GM18870 (cell line): Measurements from ENCODE around the gene PGLYRP1.
A peak's percentile ranks its signal among the peaks of the same experiment; 100 is the strongest.

ENCODE experiments used
- ATAC-seq: cut with Tn5 transposase; IDR thresholded peaks from one replicate; pipeline ENCODE4 v1.9.1; 2021; ENCODE audit warnings: moderate library complexity; ENCODE audit not compliant: unreplicated experiment

The PGLYRP1 gene

DNA sequence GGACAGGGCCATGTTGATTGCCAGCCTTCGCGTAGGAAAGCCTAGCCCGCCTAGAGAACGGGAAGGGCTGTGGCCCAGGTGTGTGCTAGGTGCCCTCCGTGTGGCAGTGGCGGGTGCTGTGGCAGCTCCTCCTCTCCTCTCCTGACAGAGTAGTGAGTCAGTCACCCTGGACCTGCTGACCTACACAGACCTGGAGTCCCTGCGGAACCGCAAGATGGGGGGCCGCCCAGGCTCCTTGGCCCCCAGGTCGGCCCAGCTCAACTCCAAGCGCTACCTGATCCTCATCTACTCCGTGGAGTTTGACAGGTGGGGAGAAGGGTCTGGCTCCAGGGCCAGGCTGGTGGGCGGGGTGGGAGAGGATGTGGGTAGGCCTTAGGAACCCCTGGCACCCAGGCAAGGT lies 16.4 kb downstream of the PGLYRP1 start:
- ATAC-seq: no peak

GRCh38 chr19:46002678-46003275 lies 20.1 kb downstream of the PGLYRP1 start:
- ATAC-seq: no peak

DNA sequence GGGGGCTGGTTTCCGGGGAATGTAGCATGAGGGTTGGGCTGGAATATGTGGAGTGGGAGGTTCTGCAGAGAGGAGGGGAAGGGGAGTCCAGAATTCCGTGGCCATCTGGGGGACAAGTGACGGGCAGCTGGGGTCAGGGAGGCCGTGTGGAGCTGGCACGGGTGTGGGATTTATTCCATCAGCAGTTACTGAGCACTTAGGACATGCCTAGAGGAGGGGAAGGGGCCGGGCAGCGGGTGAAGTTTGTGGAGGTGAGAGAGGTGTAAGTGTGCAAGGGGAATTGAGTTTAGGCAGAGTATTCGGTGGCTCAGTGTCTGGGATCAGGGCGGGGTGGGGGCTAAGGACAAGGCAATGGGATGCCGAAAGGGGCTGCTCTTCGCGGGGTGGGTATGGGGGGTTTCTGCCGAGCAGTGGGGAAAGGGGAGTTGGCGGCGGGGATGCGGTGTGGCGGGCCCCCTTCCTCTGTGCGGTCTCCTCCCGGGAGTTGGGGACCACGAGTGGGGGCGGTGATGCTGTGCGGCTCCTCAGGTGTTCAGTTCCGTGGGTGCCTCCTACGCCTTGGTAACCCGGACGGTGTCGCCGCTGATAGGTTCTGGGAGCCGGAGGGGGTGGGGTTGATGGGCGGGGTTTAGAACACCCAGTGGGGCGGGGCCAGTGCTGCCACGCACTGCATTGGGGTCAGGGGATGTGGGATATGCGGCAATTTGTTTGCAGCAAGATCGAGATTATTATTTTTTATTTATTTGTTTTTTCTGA lies 22.2 kb downstream of the PGLYRP1 start:
- ATAC-seq: no peak

DNA sequence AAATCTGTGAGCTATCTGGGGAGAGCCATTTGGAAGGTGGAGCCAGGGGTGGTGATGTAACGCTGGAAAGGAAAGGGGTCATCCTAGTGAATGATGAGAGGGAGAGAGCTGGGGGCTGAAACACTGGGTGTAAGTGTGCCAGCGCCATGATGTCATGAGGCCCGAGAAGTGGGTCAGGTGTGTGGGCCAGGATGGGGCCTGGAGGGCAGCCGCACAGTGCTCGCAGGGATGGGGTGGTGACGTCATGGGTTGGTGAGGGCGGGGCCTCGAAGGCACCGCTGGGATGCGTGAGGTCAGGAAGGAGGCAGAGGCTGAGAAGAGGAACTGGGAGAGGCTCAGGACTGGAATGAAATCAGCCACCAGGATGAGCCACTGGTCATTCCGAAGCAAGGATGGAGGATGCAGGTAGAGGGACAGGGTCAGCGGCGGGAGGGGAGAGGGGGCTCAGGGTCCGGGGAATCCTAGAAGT lies 23.2 kb downstream of the PGLYRP1 start:
- ATAC-seq: no peak

DNA sequence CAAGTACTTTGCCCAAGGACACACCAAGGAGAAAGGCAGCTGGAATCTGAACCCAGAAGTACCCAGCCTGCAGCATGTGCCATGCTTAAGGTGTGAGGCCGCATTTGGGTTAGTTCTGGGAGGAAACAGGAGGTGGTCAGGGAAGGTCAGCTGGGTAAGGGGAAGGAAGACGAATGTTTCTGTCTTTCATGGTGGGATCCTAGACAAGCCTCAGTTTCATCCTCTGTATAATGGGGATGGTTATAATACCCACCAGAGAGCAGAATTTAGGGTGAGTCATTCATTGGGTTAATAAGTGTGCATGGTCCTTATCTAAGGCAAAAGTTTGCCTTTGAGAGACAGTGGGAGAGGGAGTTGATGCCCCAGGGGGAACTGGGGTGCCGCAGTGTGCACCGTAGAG lies 24.0 kb downstream of the PGLYRP1 start:
- no peak for ATAC-seq

DNA sequence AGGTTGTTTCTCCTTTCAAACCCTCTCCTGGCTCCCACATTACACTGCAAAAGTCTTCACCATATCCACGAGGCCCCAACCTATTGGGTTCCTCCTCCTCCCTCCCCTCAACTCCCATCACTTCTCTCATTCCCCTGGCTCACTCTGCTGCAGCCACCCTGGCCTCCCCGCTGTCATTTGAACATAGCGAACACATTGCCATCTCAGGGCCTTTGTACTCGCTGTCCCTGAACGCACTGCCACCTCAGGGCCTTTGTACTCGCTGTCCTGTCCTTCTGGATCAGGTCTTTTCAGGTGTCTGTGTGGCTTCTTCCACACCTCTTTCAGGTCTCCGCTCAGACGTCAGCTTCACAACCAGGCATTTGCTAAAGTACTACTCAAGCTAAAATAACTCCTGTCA lies 25.9 kb downstream of the PGLYRP1 start:
- no peak for ATAC-seq

GRCh38 chr19:45995715-45996385 lies 27.0 kb downstream of the PGLYRP1 start:
- no peak for ATAC-seq

- peak; percentile 97 for ATAC-seq
These were observed 27.7 kb downstream of the PGLYRP1 start, which contains the start of gene CCDC61 for GRCh38 chr19:45994998-45995714. TSS of gene CCDC61 (plus strand) at chr19:45995467. CDS start at chr19:46003019, 7,552 bp downstream.

GRCh38 chr19:45994456-45994997 lies 28.3 kb downstream of the PGLYRP1 start:
- ATAC-seq: no peak

GRCh38 chr19:45990113-45990728 lies 32.6 kb downstream of the PGLYRP1 start:
- ATAC-seq: no peak

DNA sequence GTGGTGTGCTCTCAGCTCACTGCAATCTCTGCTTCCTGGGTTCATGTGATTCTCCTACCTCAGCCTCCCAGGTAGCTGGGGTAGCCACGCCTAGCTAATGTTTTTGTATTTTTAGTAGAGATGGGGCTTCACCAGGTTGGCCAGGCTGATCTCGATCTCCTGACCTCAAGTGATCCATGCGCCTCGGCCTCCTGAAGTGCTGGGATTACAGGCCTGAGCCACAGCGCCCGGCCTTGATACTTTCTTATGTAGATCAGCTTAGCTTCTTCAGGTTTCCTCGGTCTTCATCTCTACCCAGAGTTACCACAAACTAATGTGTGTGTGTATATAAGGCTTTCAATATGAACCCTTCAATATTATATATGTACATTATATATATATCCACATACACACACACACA lies 37.5 kb downstream of the PGLYRP1 start:
- no peak for ATAC-seq

DNA sequence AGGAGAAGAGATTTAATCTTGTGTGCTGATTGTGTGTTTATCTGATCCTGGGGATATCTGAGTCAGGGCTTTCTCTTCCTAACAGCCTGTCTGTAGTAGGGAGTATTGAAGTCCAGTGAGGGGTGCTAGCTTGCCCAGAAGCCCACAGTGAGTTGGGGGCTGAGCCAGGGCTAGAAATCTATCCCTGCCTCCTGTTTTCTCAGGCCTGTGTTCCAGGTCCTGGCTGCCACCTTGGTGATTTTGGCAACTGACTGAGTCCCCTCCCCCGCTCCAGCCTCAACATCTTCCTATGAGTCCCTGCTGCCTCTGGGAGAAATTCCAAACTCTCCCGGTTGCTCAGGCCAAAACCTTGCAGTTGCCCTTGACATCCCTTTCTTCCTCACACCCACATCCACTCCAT lies 41.5 kb downstream of the PGLYRP1 start:
- ATAC-seq: no peak

- ATAC-seq: no peak
These were observed 44.7 kb downstream of the PGLYRP1 start for GRCh38 chr19:45978156-45978555.

DNA sequence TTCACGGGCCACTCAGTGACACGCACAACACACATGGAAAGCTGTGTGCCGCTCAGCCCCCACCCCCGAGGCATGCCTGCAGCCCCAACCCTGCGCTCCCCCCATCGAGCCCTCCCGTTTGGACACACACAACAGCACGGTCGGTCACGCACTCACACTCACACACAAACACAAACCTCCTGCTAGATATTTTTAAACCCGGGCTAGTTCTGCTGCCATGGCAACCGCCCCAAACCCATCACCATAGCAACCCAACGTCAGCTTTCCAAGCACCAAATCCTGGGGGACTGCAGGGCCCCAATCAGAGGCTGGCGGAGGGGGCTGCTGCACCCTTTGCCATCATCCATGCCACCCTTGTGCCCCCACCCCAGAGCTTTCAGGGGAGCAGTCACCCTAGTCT lies 46.7 kb downstream of the PGLYRP1 start:
- no peak for ATAC-seq

DNA sequence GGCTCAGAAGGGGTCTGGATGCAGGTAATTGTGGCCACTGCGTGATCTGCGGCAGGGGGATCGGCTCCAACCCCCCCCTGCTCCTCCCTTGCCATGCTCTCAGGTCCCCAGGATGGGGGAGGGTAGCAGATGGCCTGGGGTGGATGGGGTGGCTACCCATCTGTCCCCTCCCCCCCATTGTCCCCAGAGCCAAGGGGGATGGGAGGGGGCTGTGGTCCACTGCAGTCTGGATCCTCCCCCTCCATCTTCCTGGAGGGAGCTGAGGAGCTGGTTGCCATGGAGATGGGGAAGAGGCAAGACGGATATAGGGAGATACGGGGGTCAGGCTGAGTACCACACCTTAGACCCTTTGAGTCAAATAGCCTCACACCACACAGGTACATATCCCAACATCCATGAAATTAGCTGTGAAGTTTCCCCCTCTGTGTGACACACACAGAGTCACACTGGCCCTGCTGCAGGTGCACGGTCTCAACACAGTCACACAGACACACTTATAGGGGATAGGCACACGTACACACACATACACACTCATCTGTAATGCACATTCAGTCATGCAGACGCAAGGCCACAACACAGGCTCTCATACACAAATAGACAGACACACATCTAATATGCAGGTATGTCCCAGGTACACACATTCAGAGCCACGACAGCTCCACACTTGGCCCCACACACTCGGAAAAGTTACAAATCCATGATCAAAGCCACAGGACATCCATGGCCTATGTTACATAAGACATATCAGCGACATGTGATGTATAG lies 47.4 kb downstream of the PGLYRP1 start:
- ATAC-seq: no peak

- ATAC-seq: no peak
These were observed 49.1 kb downstream of the PGLYRP1 start, which contains the start of gene NOVA2 for GRCh38 chr19:45973553-45974338. TSS of gene NOVA2 (minus strand) at chr19:45973865. CDS start at chr19:45973351, 514 bp downstream.

GRCh38 chr19:45972947-45973540 lies 49.8 kb downstream of the PGLYRP1 start:
- no peak for ATAC-seq

DNA sequence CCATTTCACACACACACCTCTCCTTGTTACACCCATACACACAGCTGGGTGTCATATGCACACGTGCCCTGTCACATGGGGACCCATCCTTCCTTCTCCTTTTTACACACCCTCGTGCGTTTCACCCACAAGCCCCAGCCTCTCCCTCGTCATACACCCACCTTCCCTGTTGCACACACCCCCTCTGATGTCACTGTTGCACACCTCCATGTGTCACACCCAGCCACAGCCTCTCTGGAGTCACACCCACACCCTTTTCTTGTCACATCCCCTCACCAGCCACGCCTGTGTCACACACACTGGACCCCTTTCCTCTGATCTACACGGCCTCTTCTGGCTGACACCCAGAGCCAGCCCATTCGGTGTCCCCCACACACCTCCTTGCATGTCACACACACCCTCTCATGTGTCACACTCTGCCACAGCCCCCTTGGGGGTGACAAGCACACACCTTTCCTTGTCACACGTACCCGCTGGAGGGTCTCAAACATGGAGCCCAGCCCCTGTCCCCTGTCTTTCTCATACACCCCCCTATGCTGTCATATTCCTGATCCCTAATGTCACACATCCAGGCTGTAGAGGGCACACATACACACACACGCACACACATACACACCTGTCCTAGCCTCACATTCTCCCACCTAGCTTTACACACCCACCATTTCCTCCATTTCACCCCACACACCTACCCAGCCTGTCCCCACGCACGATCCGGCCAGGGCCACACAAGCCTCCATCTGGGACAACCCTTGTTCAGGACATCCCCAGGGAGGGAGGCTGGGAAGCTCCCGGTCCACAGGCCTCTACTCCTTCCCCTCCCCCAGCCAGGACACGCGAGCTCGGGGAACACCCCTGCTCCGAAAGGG lies 50.5 kb downstream of the PGLYRP1 start:
- no peak for ATAC-seq
